GM23338 (cell line): ENCODE measurements around the gene CERT1. TPM values are rescaled to one million over a fixed set of nuclear protein-coding genes. Genes with fewer than 3 reads are reported as not detected.

ENCODE experiments used
- ATAC-seq: fragments of 200-7000 bp; cut with Tn5 transposase; 3 replicates; pipeline ENCODE4 v1.9.1; 2020
- DNase-seq: peaks from one replicate; pipeline ENCODE4 v3.0.0-alpha.2; 2015; ENCODE audit warnings: low spot score
- H2AFZ ChIP-seq: fragments of 200-600 bp; sonication (generic); 2 replicates; pipeline ENCODE4 v1.8.0; 2016; ENCODE audit warnings: antibody characterized with exemption, mild to moderate bottlenecking, moderate library complexity
- H3F3A ChIP-seq: fragments of 200-600 bp; sonication (generic); replicated peaks from 2 replicates; pipeline ENCODE4 v1.8.0; 2017; ENCODE audit warnings: antibody characterized with exemption, mixed run types, low read depth
- H3K27ac ChIP-seq: fragments of 200-600 bp; sonication (generic); 2 replicates; pipeline ENCODE4 v1.6.1; 2016; ENCODE audit warnings: low read depth
- H3K27me3 ChIP-seq: fragments of 200-600 bp; sonication (generic); 2 replicates; pipeline ENCODE4 v1.8.0; 2016; ENCODE audit warnings: mild to moderate bottlenecking, mixed run types, moderate library complexity; ENCODE audit not compliant: insufficient read depth
- H3K36me3 ChIP-seq: fragments of 200-600 bp; sonication (generic); 2 replicates; pipeline ENCODE4 v1.8.0; 2016; ENCODE audit warnings: mild to moderate bottlenecking; ENCODE audit not compliant: insufficient read depth
- H3K4me1 ChIP-seq: fragments of 200-600 bp; sonication (generic); 2 replicates; pipeline ENCODE4 v1.8.0; 2016; ENCODE audit warnings: mild to moderate bottlenecking, moderate library complexity; ENCODE audit not compliant: insufficient read depth
- H3K4me2 ChIP-seq: fragments of 200-600 bp; sonication (generic); 2 replicates; pipeline ENCODE4 v1.7.1; 2017; ENCODE audit warnings: mixed run types
- H3K4me3 ChIP-seq: fragments of 200-600 bp; sonication (generic); 2 replicates; pipeline ENCODE4 v1.6.1; 2016; ENCODE audit warnings: mixed run types
- H3K79me2 ChIP-seq: fragments of 200-600 bp; sonication (generic); replicated peaks from 2 replicates; pipeline ENCODE4 v1.8.0; 2017; ENCODE audit warnings: mild to moderate bottlenecking; ENCODE audit not compliant: insufficient read depth
- H3K9me2 ChIP-seq: fragments of 200-600 bp; sonication (generic); 2 replicates; pipeline ENCODE4 v1.8.0; 2017; ENCODE audit not compliant: insufficient read depth
- H4K20me1 ChIP-seq: fragments of 200-600 bp; sonication (generic); replicated peaks from 2 replicates; pipeline ENCODE4 v1.8.0; 2017; ENCODE audit warnings: mild to moderate bottlenecking; ENCODE audit not compliant: insufficient read depth
- H3K27ac Mint-ChIP-seq: 2 replicates; pipeline ENCODE4 v1.8.0; 2020; ENCODE audit warnings: inconsistent platforms, mild to moderate bottlenecking, moderate library complexity, mixed read lengths
- H3K27me3 Mint-ChIP-seq: 3 replicates; pipeline ENCODE4 v1.8.0; 2022; ENCODE audit warnings: low read depth, mild to moderate bottlenecking, moderate library complexity, mixed read lengths, inconsistent platforms; ENCODE audit not compliant: insufficient read depth, poor library complexity
- H3K36me3 Mint-ChIP-seq: 3 replicates; pipeline ENCODE4 v1.8.0; 2021; ENCODE audit warnings: low read depth, mild to moderate bottlenecking, inconsistent platforms, moderate library complexity, mixed read lengths
- H3K4me1 Mint-ChIP-seq: 3 replicates; pipeline ENCODE4 v1.8.0; 2020; ENCODE audit warnings: mild to moderate bottlenecking, inconsistent platforms, mixed read lengths
- H3K4me3 Mint-ChIP-seq: 3 replicates; pipeline ENCODE4 v1.8.0; 2021; ENCODE audit warnings: moderate library complexity, mild to moderate bottlenecking, inconsistent platforms, mixed read lengths
- H3K9me3 Mint-ChIP-seq: 3 replicates; pipeline ENCODE4 v1.8.0; 2020; ENCODE audit warnings: moderate library complexity, mild to moderate bottlenecking, inconsistent platforms, mixed read lengths
- CREB1 ChIP-seq: fragments of 250-450 bp; sonication (Bioruptor Pico); IDR thresholded peaks from 2 replicates; pipeline ENCODE4 v1.5.0; 2020; ENCODE audit warnings: low read depth, mild to moderate bottlenecking, moderate library complexity
- EZH2 ChIP-seq: fragments of 200-600 bp; sonication (generic); IDR thresholded peaks from one replicate; pipeline ENCODE4 v1.8.0; 2017; ENCODE audit warnings: antibody characterized with exemption, mild to moderate bottlenecking, low read depth; ENCODE audit not compliant: unreplicated experiment
- EZH2phosphoT487 ChIP-seq: fragments of 200-600 bp; sonication (generic); IDR thresholded peaks from one replicate; pipeline ENCODE4 v1.8.1; 2018; ENCODE audit warnings: antibody characterized with exemption; ENCODE audit not compliant: unreplicated experiment
- JUNB ChIP-seq: IDR thresholded peaks from one replicate; pipeline ENCODE4 v1.6.1; 2016; ENCODE audit warnings: antibody characterized with exemption; ENCODE audit not compliant: unreplicated experiment
- NANOG ChIP-seq: IDR thresholded peaks from 2 replicates; pipeline ENCODE4 v1.6.1; 2016; ENCODE audit warnings: antibody characterized with exemption, borderline replicate concordance
- POLR2AphosphoS5 ChIP-seq: IDR thresholded peaks from 2 replicates; pipeline ENCODE4 v1.6.1; 2016; ENCODE audit warnings: antibody characterized with exemption, low read depth
- REST ChIP-seq: IDR thresholded peaks from one replicate; pipeline ENCODE4 v1.6.1; 2018; ENCODE audit warnings: antibody characterized with exemption; ENCODE audit not compliant: unreplicated experiment
- STAT1 ChIP-seq: IDR thresholded peaks from one replicate; pipeline ENCODE4 v1.6.1; 2016; ENCODE audit warnings: antibody characterized with exemption; ENCODE audit not compliant: unreplicated experiment
- ZNF114 ChIP-seq: fragments of 250-450 bp; sonication (Bioruptor Pico); IDR thresholded peaks from 2 replicates; pipeline ENCODE4 v1.5.0; 2020; ENCODE audit warnings: mild to moderate bottlenecking, moderate library complexity
- ZNF331 ChIP-seq: fragments of 250-450 bp; sonication (Bioruptor Pico); IDR thresholded peaks from 2 replicates; pipeline ENCODE4 v1.5.0; 2020; ENCODE audit warnings: low read depth, mild to moderate bottlenecking, moderate library complexity
- polyA plus RNA-seq: library from polyadenylated mRNA; unstranded; fragments of >200 nt; fragmentation: Nextera tagmentation; extraction: Ambion mirVana; gene quantifications from 2 replicates; pipeline ENCODE4 v1.2.1, GENCODE V29; 2016
- total RNA-seq: library from RNA; depleted of rRNA; stranded (reverse); fragments of >200 nt; shearing (Covaris generic); gene quantifications from 2 replicates; pipeline ENCODE4 v1.2.3, GENCODE V29; 2014
- TF ChIP-seq, protein P1 (sequence below): IDR thresholded peaks from 2 replicates; pipeline ENCODE4 v1.6.1; 2016; ENCODE audit warnings: antibody characterized with exemption
- TF ChIP-seq, protein P2 (sequence below): fragments of 250-450 bp; sonication (Bioruptor Pico); IDR thresholded peaks from 2 replicates; pipeline ENCODE4 v1.5.0; 2020; ENCODE audit warnings: mild to moderate bottlenecking, moderate library complexity
- TF ChIP-seq, protein P3 (sequence below), 2 experiments: fragments of 200-600 bp in 1 of 2; sonication (generic) in 1 of 2; conservative IDR thresholded peaks; 2 replicates each; pipeline versions ENCODE4 v1.5.1 to v1.6.1; 2016 to 2017; ENCODE audit warnings: antibody characterized with exemption in 2 of 2, low read depth in 2 of 2, mild to moderate bottlenecking in 2 of 2, moderate library complexity in 1 of 2

The CERT1 gene
- total and polyA plus RNA-seq, 2 experiments from 2014 or later: 36.5 to 40.7 TPM

DNA sequence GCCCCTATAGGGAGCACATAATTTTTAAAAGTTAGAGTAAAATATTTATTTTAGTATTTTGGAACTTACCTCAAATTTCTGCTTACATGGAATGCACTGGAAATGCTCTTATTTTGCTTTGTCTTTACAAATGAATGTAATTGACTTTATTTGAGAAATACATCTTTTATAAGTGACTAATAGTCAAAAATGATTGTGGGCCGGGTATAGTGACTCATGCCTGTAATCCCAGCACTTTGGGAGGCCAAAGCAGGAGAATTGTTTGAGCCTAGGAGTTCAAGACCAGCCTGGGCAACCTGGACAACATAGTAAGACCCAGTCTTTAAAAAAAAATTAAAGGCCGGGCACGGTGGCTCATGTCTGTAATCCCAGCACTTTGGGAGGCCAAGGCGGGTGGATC lies 168.6 kb downstream of the CERT1 start:
- no peaks in the 10 kb centered on the region for H3K27me3 ChIP-seq
- H3F3A ChIP-seq: no peaks in the 10 kb centered on the region
- no peak overlapping the region for H3K4me3 ChIP-seq
- H3K4me2 ChIP-seq: no peak overlapping the region
- peaks cover 21% of the 10 kb centered on the region for H3K4me1 Mint-ChIP-seq
- ATAC-seq (no peak), DNase-seq (no peak)
- TF ChIP-seq REST (no peak), STAT1 (no peak), EZH2 (no peak), POLR2AphosphoS5 (no peak), JUNB (no peak), CREB1 (no peak), ZNF331 (CRISPR knock-in tag) (no peak), NANOG (no peak), EZH2phosphoT487 (no peak), ZNF114 (CRISPR knock-in tag) (no peak)
- TF ChIP-seq, protein P1, sequence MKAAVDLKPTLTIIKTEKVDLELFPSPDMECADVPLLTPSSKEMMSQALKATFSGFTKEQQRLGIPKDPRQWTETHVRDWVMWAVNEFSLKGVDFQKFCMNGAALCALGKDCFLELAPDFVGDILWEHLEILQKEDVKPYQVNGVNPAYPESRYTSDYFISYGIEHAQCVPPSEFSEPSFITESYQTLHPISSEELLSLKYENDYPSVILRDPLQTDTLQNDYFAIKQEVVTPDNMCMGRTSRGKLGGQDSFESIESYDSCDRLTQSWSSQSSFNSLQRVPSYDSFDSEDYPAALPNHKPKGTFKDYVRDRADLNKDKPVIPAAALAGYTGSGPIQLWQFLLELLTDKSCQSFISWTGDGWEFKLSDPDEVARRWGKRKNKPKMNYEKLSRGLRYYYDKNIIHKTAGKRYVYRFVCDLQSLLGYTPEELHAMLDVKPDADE: no peak
- TF ChIP-seq, protein P2, sequence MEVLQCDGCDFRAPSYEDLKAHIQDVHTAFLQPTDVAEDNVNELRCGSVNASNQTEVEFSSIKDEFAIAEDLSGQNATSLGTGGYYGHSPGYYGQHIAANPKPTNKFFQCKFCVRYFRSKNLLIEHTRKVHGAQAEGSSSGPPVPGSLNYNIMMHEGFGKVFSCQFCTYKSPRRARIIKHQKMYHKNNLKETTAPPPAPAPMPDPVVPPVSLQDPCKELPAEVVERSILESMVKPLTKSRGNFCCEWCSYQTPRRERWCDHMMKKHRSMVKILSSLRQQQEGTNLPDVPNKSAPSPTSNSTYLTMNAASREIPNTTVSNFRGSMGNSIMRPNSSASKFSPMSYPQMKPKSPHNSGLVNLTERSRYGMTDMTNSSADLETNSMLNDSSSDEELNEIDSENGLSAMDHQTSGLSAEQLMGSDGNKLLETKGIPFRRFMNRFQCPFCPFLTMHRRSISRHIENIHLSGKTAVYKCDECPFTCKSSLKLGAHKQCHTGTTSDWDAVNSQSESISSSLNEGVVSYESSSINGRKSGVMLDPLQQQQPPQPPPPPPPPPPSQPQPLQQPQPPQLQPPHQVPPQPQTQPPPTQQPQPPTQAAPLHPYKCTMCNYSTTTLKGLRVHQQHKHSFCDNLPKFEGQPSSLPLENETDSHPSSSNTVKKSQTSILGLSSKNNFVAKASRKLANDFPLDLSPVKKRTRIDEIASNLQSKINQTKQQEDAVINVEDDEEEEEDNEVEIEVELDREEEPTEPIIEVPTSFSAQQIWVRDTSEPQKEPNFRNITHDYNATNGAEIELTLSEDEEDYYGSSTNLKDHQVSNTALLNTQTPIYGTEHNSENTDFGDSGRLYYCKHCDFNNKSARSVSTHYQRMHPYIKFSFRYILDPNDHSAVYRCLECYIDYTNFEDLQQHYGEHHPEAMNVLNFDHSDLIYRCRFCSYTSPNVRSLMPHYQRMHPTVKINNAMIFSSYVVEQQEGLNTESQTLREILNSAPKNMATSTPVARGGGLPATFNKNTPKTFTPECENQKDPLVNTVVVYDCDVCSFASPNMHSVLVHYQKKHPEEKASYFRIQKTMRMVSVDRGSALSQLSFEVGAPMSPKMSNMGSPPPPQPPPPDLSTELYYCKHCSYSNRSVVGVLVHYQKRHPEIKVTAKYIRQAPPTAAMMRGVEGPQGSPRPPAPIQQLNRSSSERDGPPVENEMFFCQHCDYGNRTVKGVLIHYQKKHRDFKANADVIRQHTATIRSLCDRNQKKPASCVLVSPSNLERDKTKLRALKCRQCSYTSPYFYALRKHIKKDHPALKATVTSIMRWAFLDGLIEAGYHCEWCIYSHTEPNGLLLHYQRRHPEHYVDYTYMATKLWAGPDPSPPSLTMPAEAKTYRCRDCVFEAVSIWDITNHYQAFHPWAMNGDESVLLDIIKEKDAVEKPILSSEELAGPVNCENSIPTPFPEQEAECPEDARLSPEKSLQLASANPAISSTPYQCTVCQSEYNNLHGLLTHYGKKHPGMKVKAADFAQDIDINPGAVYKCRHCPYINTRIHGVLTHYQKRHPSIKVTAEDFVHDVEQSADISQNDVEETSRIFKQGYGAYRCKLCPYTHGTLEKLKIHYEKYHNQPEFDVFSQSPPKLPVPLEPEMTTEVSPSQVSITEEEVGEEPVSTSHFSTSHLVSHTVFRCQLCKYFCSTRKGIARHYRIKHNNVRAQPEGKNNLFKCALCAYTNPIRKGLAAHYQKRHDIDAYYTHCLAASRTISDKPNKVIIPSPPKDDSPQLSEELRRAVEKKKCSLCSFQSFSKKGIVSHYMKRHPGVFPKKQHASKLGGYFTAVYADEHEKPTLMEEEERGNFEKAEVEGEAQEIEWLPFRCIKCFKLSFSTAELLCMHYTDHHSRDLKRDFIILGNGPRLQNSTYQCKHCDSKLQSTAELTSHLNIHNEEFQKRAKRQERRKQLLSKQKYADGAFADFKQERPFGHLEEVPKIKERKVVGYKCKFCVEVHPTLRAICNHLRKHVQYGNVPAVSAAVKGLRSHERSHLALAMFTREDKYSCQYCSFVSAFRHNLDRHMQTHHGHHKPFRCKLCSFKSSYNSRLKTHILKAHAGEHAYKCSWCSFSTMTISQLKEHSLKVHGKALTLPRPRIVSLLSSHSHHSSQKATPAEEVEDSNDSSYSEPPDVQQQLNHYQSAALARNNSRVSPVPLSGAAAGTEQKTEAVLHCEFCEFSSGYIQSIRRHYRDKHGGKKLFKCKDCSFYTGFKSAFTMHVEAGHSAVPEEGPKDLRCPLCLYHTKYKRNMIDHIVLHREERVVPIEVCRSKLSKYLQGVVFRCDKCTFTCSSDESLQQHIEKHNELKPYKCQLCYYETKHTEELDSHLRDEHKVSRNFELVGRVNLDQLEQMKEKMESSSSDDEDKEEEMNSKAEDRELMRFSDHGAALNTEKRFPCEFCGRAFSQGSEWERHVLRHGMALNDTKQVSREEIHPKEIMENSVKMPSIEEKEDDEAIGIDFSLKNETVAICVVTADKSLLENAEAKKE (CRISPR knock-in tag): no peak
- TF ChIP-seq, protein P3, sequence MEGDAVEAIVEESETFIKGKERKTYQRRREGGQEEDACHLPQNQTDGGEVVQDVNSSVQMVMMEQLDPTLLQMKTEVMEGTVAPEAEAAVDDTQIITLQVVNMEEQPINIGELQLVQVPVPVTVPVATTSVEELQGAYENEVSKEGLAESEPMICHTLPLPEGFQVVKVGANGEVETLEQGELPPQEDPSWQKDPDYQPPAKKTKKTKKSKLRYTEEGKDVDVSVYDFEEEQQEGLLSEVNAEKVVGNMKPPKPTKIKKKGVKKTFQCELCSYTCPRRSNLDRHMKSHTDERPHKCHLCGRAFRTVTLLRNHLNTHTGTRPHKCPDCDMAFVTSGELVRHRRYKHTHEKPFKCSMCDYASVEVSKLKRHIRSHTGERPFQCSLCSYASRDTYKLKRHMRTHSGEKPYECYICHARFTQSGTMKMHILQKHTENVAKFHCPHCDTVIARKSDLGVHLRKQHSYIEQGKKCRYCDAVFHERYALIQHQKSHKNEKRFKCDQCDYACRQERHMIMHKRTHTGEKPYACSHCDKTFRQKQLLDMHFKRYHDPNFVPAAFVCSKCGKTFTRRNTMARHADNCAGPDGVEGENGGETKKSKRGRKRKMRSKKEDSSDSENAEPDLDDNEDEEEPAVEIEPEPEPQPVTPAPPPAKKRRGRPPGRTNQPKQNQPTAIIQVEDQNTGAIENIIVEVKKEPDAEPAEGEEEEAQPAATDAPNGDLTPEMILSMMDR (conservative IDR thresholded peaks at IDR 0.05; ENCODE audit: low read depth in 2 of 2): no peak
- H3K79me2 ChIP-seq: peaks cover 99% of the 10 kb centered on the region
- no peak overlapping the region for H3K4me3 Mint-ChIP-seq
- peaks cover 51% of the 10 kb centered on the region for H3K36me3 ChIP-seq
- peaks cover 1% of the 10 kb centered on the region for H3K27me3 Mint-ChIP-seq
- H3K27ac Mint-ChIP-seq: no peak overlapping the region
- peaks cover 59% of the 10 kb centered on the region for H3K36me3 Mint-ChIP-seq
- H3K27ac ChIP-seq: no peak overlapping the region
- H2AFZ ChIP-seq: no peak overlapping the region
- H4K20me1 ChIP-seq: peaks cover 59% of the 10 kb centered on the region
- H3K9me3 Mint-ChIP-seq: no peaks in the 10 kb centered on the region
- no peaks in the 10 kb centered on the region for H3K9me2 ChIP-seq
- no peaks in the 10 kb centered on the region for H3K4me1 ChIP-seq
